Cardiac muscle cell (in vitro differentiated cells and primary cell): ENCODE data around the gene ELL. TPM values are rescaled to one million over a fixed set of nuclear protein-coding genes. Genes with fewer than 3 reads are reported as not detected.

Experiments
- DNase-seq, 2 donors: peaks; one replicate each; pipeline versions ENCODE4 v3.0.0 to v3.0.0-alpha.2; 2010 to 2017; ENCODE audit warnings: low read depth in 1 of 2, low spot score in 1 of 2
- H3K27ac ChIP-seq: fragments of 200-600 bp; sonication (generic); 2 replicates; pipeline ENCODE4 v1.5.1; 2016
- H3K27me3 ChIP-seq: fragments of 200-600 bp; sonication (generic); 2 replicates; pipeline ENCODE4 v1.6.0; 2016; ENCODE audit warnings: control low read depth
- H3K36me3 ChIP-seq: fragments of 200-600 bp; sonication (generic); 2 replicates; pipeline ENCODE4 v1.5.1; 2016; ENCODE audit warnings: control low read depth
- H3K4me1 ChIP-seq: fragments of 200-600 bp; sonication (generic); 2 replicates; pipeline ENCODE4 v1.8.1; 2017; ENCODE audit warnings: low read depth, mild to moderate bottlenecking, mixed run types
- H3K4me3 ChIP-seq: fragments of 200-600 bp; sonication (generic); 2 replicates; pipeline ENCODE4 v1.5.1; 2016; ENCODE audit warnings: mild to moderate bottlenecking
- H3K9me3 ChIP-seq: fragments of 200-600 bp; sonication (generic); 2 replicates; pipeline ENCODE4 v1.5.1; 2017; ENCODE audit warnings: low read depth, mild to moderate bottlenecking, control low read depth
- polyA plus RNA-seq: library from polyadenylated mRNA; unstranded; fragments of >200 nt; fragmentation: Nextera tagmentation; extraction: Ambion mirVana; gene quantifications from 2 replicates; pipeline ENCODE4 v1.2.1, GENCODE V29; 2016
- total RNA-seq: library from RNA; depleted of rRNA; stranded (reverse); fragments of >200 nt; gene quantifications from 2 replicates; pipeline ENCODE4 v1.2.3, GENCODE V29; 2016
- TF ChIP-seq, protein P1 (sequence below): IDR thresholded peaks from 2 replicates; pipeline ENCODE4 v1.5.1; 2012; ENCODE audit warnings: low read depth, mild to moderate bottlenecking, low read length

The ELL gene
- total and polyA plus RNA-seq, 2 experiments from 2014 or later = 14.8 to 20.7 TPM

DNA sequence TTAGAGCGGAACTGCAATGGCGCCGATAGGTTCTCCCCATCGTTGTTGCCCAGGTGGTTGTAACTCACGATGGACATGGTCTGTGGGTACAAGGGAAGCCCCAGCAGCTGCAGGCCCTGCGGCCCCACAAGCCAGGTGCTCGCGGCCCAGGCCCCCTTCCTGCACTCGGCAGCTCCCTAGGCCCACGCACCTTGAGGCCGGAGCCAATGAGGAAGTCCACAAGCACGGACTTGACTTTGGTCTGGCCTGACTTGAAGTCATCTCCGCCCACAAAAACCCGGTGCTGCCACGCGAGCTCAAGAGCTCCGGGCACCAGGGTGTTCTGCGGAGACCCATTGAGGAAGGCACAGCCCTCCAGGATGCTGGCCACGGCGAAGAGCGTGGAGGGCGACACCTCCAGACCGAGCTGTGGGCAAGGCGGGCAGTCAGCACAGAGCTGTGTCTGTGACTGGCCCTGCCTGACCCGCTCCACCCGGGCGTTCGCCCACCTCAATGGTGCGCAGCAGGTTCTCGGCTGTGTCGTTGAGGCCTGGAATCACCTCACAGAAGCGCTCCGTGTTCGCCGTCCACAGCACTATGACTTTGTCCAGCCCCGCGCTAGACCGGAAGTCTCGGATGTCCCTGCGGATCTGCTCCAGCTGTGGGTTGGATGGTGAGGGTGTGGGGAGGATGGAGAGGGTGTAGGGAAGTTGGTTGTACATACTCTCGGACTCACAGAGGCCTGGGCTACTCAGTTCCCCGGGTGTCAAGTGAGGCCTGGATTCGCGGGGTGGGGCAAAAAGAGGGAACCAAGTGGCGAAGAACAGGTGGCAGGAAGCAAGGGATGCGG is 85.8 kb downstream of the ELL start:
- Histone ChIP-seq H3K27ac (peak overlapping the region; percentile 95), H3K27me3 (no peaks in the 10 kb centered on the region), H3K4me3 (no peak overlapping the region), H3K9me3 (no peaks in the 10 kb centered on the region), H3K4me1 (peaks cover 34% of the 10 kb centered on the region), H3K36me3 (no peaks in the 10 kb centered on the region)
- TF ChIP-seq, protein P1, sequence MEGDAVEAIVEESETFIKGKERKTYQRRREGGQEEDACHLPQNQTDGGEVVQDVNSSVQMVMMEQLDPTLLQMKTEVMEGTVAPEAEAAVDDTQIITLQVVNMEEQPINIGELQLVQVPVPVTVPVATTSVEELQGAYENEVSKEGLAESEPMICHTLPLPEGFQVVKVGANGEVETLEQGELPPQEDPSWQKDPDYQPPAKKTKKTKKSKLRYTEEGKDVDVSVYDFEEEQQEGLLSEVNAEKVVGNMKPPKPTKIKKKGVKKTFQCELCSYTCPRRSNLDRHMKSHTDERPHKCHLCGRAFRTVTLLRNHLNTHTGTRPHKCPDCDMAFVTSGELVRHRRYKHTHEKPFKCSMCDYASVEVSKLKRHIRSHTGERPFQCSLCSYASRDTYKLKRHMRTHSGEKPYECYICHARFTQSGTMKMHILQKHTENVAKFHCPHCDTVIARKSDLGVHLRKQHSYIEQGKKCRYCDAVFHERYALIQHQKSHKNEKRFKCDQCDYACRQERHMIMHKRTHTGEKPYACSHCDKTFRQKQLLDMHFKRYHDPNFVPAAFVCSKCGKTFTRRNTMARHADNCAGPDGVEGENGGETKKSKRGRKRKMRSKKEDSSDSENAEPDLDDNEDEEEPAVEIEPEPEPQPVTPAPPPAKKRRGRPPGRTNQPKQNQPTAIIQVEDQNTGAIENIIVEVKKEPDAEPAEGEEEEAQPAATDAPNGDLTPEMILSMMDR = no peak
- no peak for DNase-seq

DNA sequence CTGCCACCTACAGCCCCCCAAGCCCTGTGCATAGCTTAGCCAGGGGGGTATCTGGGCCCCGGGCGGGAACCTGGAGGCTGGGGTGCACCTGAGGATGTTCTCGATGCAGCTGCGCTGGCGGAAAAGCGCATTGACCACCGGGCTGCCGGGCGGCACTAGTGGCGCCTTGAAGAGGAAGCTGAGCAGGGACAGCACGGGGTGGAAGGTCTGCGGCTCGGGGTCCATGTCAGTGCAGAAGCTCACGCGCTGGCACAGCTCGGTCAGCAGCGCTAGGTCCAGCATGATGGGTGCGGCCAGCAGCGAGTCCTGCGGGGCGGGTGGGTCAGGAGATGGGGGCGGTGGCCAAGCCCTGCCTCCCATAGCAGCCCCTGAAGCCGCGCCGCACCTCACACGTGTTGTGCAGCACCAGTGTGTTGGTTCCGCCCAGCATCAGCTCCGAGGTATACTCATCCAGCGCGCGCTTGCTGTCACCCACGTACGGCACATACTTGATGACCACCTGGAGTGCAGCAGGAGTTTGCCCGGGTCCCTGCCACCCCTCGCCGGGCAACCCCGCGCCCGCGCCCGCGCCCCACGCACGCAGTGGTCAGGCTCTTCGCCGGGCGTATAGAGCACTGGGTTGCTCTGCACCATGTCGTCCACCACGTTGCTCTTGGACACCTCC is 86.6 kb downstream of the ELL start:
- no peak for DNase-seq
- peaks cover 40% of the 10 kb centered on the region for H3K4me1 ChIP-seq

DNA sequence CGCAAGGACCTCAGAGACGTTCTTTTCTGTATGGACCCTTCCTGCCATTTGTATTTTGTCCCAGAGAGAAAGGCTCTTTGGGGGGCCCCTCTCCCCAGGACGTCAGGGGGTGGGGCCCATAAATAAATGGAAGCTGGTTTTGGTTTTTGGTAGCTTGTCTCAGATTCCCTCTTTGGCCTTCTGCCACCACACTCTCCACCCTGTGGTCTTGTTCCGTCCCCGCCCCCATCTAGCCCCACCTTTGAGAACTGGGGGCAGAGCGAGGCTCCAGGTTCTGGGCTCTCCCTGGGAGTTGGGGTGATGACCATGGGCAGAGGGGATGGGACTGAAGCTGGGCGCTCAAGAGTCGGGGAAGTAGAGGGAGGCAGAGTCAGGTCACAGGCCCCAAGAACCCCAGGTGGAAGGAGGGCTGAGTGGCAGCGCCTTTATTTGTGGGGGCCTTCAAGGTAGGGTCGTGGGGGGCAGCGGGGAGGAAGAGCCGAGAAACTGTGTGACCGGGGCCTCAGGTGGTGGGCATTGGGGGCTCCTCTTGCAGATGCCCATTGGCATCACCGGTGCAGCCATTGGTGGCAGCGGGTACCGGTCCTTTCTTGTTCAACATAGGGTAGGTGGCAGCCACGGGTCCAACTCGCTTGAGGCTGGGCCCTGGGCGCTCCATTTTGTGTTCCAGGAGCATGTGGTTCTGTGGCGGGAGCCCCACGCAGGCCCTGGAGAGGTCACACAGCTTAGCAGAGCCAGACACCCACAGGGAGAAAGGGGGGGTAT is 87.3 kb downstream of the ELL start:
- H3K36me3 ChIP-seq = no peaks in the 10 kb centered on the region
- H3K27ac ChIP-seq = peak overlapping the region; percentile 61
- peaks cover 44% of the 10 kb centered on the region for H3K4me1 ChIP-seq
- H3K27me3 ChIP-seq = no peaks in the 10 kb centered on the region
- DNase-seq = no peak
- TF ChIP-seq, protein P1 = no peak
- H3K9me3 ChIP-seq = no peaks in the 10 kb centered on the region
- H3K4me3 ChIP-seq = peak overlapping the region; percentile 25

More for the DNA sequence above, 86.6 kb downstream of the ELL start:
- Histone ChIP-seq H3K27me3 (no peaks in the 10 kb centered on the region), H3K36me3 (no peaks in the 10 kb centered on the region), H3K9me3 (no peaks in the 10 kb centered on the region), H3K4me3 (no peak overlapping the region), H3K27ac (no peak overlapping the region)
- TF ChIP-seq, protein P1 = no peak

DNA sequence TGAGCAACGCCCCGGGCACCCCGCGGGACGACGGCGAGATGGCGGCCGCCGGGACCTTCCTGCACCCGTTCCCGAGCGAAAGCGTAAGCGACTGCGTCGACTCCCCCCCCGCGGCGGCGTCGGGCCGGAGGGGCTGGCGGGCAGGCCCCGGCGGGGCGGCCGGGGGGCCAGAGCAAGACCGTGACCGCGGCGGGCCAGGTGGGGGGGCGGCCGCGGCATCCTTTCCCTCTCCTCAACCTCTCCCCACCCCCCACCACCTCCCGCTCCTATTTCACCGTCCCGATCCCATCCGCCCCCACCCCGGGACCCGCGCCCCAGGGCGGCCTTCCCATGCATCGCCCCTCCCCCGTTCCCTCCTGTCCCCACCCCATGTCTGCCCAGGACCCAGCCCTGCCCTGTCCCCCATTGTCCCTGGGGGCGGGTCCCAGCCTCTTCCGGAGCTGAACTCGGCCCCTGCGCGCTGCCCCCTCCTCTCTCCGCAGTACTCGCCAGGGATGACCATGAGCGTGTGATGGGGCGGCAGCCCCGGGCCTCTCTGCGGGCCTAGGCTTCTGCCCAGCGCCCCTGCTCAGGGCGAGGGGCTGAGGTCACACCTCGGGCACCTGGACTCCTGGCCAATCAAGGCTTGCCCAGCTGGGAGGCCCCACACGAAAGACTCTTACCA is 88.0 kb downstream of the ELL start:
- DNase-seq = peak; percentile 33 to 55
- Histone ChIP-seq H3K4me3 (peak overlapping the region; percentile 25), H3K4me1 (peaks cover 40% of the 10 kb centered on the region), H3K36me3 (no peaks in the 10 kb centered on the region), H3K27ac (peak overlapping the region; percentile 61), H3K9me3 (no peaks in the 10 kb centered on the region), H3K27me3 (no peaks in the 10 kb centered on the region)
- TF ChIP-seq, protein P1 = no peak
